SK-N-SH (cell line): ENCODE data around the gene KLF13. TPM values are rescaled to one million over a fixed set of nuclear protein-coding genes. Genes with fewer than 3 reads are reported as not detected.

ENCODE experiments used
- CTCF ChIA-PET: fragments of 300-600, 350-600 bp; formaldehyde crosslinking; extraction: SDS; loops from one replicate; lab custom pipeline; 2021; lab: Yijun Ruan, JAX
- POLR2A ChIA-PET: fragments of 350-600 bp; sonication (Branson Sonifier 250); formaldehyde crosslinking; extraction: SDS; loops from one replicate; lab custom pipeline; 2020; ENCODE audit warnings: antibody characterized with exemption, inconsistent platforms; lab: Yijun Ruan, JAX
- DNase-seq: peaks from one replicate; pipeline ENCODE4 v3.0.0; 2012
- H2AFZ ChIP-seq: fragments of 200-600 bp; sonication (generic); 2 replicates; pipeline ENCODE4 v1.8.1; 2016; ENCODE audit warnings: antibody characterized with exemption, mild to moderate bottlenecking, low read depth
- H3F3A ChIP-seq: fragments of 200-600 bp; sonication (generic); replicated peaks from 2 replicates; pipeline ENCODE3; 2016; ENCODE audit warnings: antibody characterized with exemption, mild to moderate bottlenecking; ENCODE audit not compliant: insufficient read depth
- H3K27ac ChIP-seq, 2 experiments: fragments of 200-500 bp in 1 of 2; fragments of 200-600 bp in 1 of 2; sonication (Bioruptor generic) in 1 of 2; sonication (generic), shearing (Covaris generic) in 1 of 2; 2 replicates each; pipeline versions ENCODE4 v1.5.1 to v1.6.1; 2014 to 2016; ENCODE audit warnings: low read depth in 2 of 2, inconsistent platforms in 1 of 2, low read length in 1 of 2, mild to moderate bottlenecking in 1 of 2, mixed read lengths in 1 of 2
- H3K27me3 ChIP-seq: fragments of 200-600 bp; sonication (generic), shearing (Covaris generic); 2 replicates; pipeline ENCODE4 v1.6.1; 2016; ENCODE audit warnings: mixed run types; ENCODE audit not compliant: insufficient read depth
- H3K36me3 ChIP-seq, 2 experiments: fragments of 200-500 bp in 1 of 2; fragments of 200-600 bp in 1 of 2; sonication (Bioruptor generic) in 1 of 2; sonication (generic) in 1 of 2; replicated peaks in 1 of 2; 2 replicates each; pipeline versions ENCODE3 to v1.5.1; 2014 to 2016; ENCODE audit warnings: low read length in 1 of 2, mild to moderate bottlenecking in 1 of 2; ENCODE audit not compliant: insufficient read depth in 2 of 2, control insufficient read depth in 1 of 2
- H3K4me1 ChIP-seq, 2 experiments: fragments of 200-500 bp in 1 of 2; fragments of 200-600 bp in 1 of 2; sonication (Bioruptor generic) in 1 of 2; sonication (generic), shearing (Covaris generic) in 1 of 2; 2 replicates each; pipeline versions ENCODE4 v1.5.1 to v1.6.1; 2014 to 2016; ENCODE audit warnings: low read depth in 1 of 2, low read length in 1 of 2, mixed run types in 1 of 2; ENCODE audit not compliant: insufficient read depth in 2 of 2, control insufficient read depth in 1 of 2
- H3K4me2 ChIP-seq: fragments of 200-600 bp; sonication (generic), shearing (Covaris generic); 2 replicates; pipeline ENCODE4 v1.6.1; 2017; ENCODE audit warnings: mixed run types
- H3K4me3 ChIP-seq, 2 experiments: fragments of 200-500 bp in 1 of 2; fragments of 200-600 bp in 1 of 2; sonication (Bioruptor generic) in 1 of 2; sonication (generic), shearing (Covaris generic) in 1 of 2; 2 replicates each; pipeline versions ENCODE4 v1.5.1 to v1.8.1; 2014 to 2016; ENCODE audit warnings: low read depth in 2 of 2, inconsistent platforms in 1 of 2, low read length in 1 of 2, mild to moderate bottlenecking in 1 of 2, mixed read lengths in 1 of 2, moderate library complexity in 1 of 2
- H3K79me2 ChIP-seq: fragments of 200-600 bp; sonication (generic); 2 replicates; pipeline ENCODE4 v1.8.1; 2017; ENCODE audit warnings: mild to moderate bottlenecking; ENCODE audit not compliant: insufficient read depth
- H3K9ac ChIP-seq: fragments of 200-600 bp; sonication (generic); 2 replicates; pipeline ENCODE4 v1.6.1; 2017; ENCODE audit warnings: mixed run types
- H3K9me2 ChIP-seq: fragments of 200-600 bp; sonication (generic); 2 replicates; pipeline ENCODE4 v1.6.1; 2017; ENCODE audit warnings: mixed run types
- H3K9me3 ChIP-seq: fragments of 200-600 bp; sonication (generic); 2 replicates; pipeline ENCODE4 v1.6.1; 2017; ENCODE audit warnings: mixed run types, mild to moderate bottlenecking, moderate library complexity
- H4K20me1 ChIP-seq: fragments of 200-600 bp; sonication (generic); 2 replicates; pipeline ENCODE4 v1.6.1; 2017; ENCODE audit warnings: mild to moderate bottlenecking, mixed run types; ENCODE audit not compliant: insufficient read depth
- ELF1 ChIP-seq: IDR thresholded peaks from 2 replicates; pipeline ENCODE4 v1.4.0; 2012
- EZH2phosphoT487 ChIP-seq: fragments of 200-600 bp; sonication (generic); IDR thresholded peaks from 2 replicates; pipeline ENCODE4 v1.6.1; 2017; ENCODE audit warnings: low read depth, mixed run types, mild to moderate bottlenecking, antibody characterized with exemption, moderate library complexity, borderline replicate concordance
- FOXM1 ChIP-seq: IDR thresholded peaks from 2 replicates; pipeline ENCODE4 v1.4.0; 2012; ENCODE audit warnings: low read depth, mild to moderate bottlenecking
- JUND ChIP-seq: IDR thresholded peaks from 2 replicates; pipeline ENCODE4 v1.4.0; 2012
- MXI1 ChIP-seq: IDR thresholded peaks from 2 replicates; pipeline ENCODE4 v1.6.1; 2012; ENCODE audit warnings: mild to moderate bottlenecking, low read depth, low read length, improper control_type of control experiment
- NFIC ChIP-seq: IDR thresholded peaks from 2 replicates; pipeline ENCODE4 v1.4.0; 2012; ENCODE audit warnings: borderline replicate concordance
- POLR2AphosphoS5 ChIP-seq: IDR thresholded peaks from 2 replicates; pipeline ENCODE4 v1.6.1; 2012; ENCODE audit warnings: low read depth, low read length
- RCOR1 ChIP-seq: fragments of 150-350 bp; IDR thresholded peaks from 2 replicates; pipeline ENCODE4 v1.6.1; 2017; ENCODE audit warnings: antibody characterized with exemption, low read length
- RXRA ChIP-seq: IDR thresholded peaks from 2 replicates; pipeline ENCODE4 v1.4.0; 2012; ENCODE audit warnings: low read depth, mild to moderate bottlenecking, borderline replicate concordance
- SIN3A ChIP-seq: IDR thresholded peaks from 2 replicates; pipeline ENCODE4 v1.6.1; 2012; ENCODE audit warnings: low read depth, mild to moderate bottlenecking, low read length, moderate library complexity, borderline replicate concordance
- TAF1 ChIP-seq: IDR thresholded peaks from 2 replicates; pipeline ENCODE4 v1.6.1; 2012; ENCODE audit warnings: low read depth, mild to moderate bottlenecking, low read length, moderate library complexity, borderline replicate concordance
- TCF12 ChIP-seq: IDR thresholded peaks from 2 replicates; pipeline ENCODE4 v1.4.0; 2012
- YY1 ChIP-seq: IDR thresholded peaks from 2 replicates; pipeline ENCODE4 v1.4.0; 2012; ENCODE audit warnings: low read depth, mild to moderate bottlenecking
- WGBS: methylation state at CpG from one replicate; pipeline ENCODE4 v1.1.6; 2017; ENCODE audit warnings: low lambda C conversion rate; 5-methylcytosine and 5-hydroxymethylcytosine counted together
- polyA plus RNA-seq, 3 experiments: library from polyadenylated mRNA; depleted of rRNA; stranded (reverse); fragments of >200 nt; gene quantifications; 2 replicates each; pipeline ENCODE4 v1.2.3, GENCODE V29; 2012
- TF ChIP-seq, protein P1 (sequence below): IDR thresholded peaks from 2 replicates; pipeline ENCODE4 v1.6.1; 2012; ENCODE audit warnings: mild to moderate bottlenecking, low read depth, low read length, moderate library complexity
- TF ChIP-seq, protein P2 (sequence below): fragments of 200-600 bp; sonication (generic); IDR thresholded peaks from 2 replicates; pipeline ENCODE4 v1.6.1; 2017; ENCODE audit warnings: antibody characterized with exemption, mild to moderate bottlenecking, moderate library complexity
- TF ChIP-seq, protein P3 (sequence below): IDR thresholded peaks from 2 replicates; pipeline ENCODE4 v1.4.0; 2012; ENCODE audit warnings: low read depth
- TF ChIP-seq, protein P4 (sequence below): fragments of 150-350 bp; IDR thresholded peaks from 2 replicates; pipeline ENCODE4 v1.6.1; 2017; ENCODE audit warnings: antibody characterized with exemption, low read length, low read depth, borderline replicate concordance

The KLF13 gene
- polyA plus RNA-seq, 1 of the 3 experiments (the other 2 are of a cell fraction): 7.1 TPM

DNA sequence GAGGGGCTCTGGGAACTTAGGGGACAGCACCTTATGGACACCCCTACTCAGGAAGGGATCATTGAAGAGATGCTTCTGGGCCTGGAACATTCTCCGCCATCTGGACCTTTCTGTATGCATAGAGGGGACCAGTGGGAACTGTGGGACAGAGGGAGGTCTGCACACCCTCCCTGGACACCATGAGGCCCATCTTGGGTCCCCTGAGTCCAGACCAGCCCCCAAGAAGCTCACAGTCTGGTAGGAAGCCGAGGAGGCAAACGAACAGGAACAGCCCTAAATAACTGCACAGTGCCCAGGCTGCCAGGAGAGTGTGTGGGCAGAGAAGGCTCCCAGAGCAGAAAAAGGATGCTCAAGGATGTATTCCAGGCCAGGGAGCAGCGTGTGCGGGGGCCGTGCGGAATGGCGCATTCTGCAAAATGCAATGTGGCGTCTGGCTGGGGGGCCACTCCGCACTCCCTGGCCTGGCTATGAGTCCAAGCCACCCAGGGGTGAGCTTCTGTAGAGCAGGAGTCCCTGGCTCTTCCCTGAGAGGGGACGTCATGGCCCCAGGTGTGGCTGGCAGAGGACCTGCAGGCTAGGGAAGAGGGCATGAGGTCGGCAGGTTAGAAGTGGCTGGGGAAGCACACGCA, 24.5 kb upstream of the KLF13 start:
- POLR2A ChIA-PET: interaction anchor here (1.3 kb wide), 1 partner anchor 66 kb away, joined by 4 read pairs; no protein-coding TSS in a partner anchor
- CTCF ChIA-PET: interaction anchor here (0.6 to 1.8 kb wide), 2 partner anchors 24 to 30 kb away, joined by 3 to 7 read pairs; partner anchors contain the start of gene KLF13
- 83% methylated on average over 9 of the region's 13 CpGs for WGBS

DNA sequence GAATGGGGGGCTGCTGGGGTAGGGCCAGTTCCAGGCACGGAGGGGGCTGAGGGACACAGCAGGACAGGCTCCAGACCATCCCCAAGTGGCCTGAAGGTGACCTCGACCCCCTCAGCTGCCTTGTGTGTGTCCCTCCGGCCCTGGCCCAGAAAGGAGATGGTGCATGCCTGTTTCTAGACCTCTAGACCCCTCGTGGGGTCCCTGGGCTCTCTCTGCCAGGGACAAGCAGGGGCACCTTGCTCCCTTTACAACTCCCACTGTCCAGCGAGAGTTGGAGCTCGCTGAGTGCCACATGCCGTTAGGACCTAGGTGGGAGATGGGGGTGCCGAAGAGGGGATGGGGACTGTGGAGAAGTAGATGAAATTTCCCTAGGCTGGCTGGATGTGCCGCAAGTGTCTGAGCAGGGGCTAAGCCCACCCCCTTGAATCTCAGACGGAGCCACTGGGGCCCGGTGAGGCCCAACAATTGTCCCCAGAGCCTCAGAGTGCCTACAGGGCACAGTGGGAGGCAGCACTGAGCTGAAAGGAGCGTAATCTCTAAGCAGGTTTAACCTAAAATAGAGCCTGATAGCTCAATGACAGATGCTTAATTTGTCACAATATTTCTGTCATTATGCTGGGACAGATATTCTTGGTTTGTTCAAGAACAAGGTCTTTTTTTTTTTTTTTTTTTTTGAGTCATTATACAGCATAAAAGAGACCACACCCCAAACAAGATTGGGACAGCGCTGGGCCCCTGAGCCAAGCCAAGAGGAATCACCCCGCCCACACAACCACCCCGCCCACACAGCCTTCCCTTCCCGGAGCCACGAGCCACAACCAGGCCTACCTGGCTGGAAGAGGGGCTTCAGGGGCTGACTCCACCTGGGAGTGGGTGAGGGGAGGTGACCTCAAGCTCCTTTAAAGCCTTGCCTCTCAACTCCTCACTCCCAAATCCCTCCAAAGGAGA, 23.6 kb upstream of the KLF13 start:
- Histone ChIP-seq H3K4me1 (peaks cover 0 to 73% of the 10 kb centered on the region in 2 experiments; a peak in 2 of 4 replicates), H3K27me3 (0 out of 2 replicates have a peak, but pooled peaks cover 8% of the 10 kb centered on the region), H3K79me2 (no peaks in the 10 kb centered on the region), H3F3A (no peaks in the 10 kb centered on the region), H4K20me1 (no peaks in the 10 kb centered on the region), H3K36me3 (no peaks in the 10 kb centered on the region), H2AFZ (no peak overlapping the region), H3K4me2 (no peak overlapping the region), H3K4me3 (no peak overlapping the region), H3K9me2 (no peaks in the 10 kb centered on the region), H3K27ac (no peak overlapping the region), H3K9ac (no peak overlapping the region), H3K9me3 (no peaks in the 10 kb centered on the region)
- 79% methylated on average over 12 of the region's 17 CpGs for WGBS
- CTCF ChIA-PET: interaction anchor here (0.8 to 2.1 kb wide), 7 partner anchors 9 to 185 kb away, joined by 3 to 12 read pairs (median 5); partner anchors contain the start of gene KLF13
- DNase-seq: no peak
- POLR2A ChIA-PET: interaction anchor here (3.6 kb wide), 1 partner anchor 23 kb away, joined by 17 read pairs; the partner anchor contains the start of gene KLF13
- TF ChIP-seq TAF1: no peak
- TF ChIP-seq, protein P1, sequence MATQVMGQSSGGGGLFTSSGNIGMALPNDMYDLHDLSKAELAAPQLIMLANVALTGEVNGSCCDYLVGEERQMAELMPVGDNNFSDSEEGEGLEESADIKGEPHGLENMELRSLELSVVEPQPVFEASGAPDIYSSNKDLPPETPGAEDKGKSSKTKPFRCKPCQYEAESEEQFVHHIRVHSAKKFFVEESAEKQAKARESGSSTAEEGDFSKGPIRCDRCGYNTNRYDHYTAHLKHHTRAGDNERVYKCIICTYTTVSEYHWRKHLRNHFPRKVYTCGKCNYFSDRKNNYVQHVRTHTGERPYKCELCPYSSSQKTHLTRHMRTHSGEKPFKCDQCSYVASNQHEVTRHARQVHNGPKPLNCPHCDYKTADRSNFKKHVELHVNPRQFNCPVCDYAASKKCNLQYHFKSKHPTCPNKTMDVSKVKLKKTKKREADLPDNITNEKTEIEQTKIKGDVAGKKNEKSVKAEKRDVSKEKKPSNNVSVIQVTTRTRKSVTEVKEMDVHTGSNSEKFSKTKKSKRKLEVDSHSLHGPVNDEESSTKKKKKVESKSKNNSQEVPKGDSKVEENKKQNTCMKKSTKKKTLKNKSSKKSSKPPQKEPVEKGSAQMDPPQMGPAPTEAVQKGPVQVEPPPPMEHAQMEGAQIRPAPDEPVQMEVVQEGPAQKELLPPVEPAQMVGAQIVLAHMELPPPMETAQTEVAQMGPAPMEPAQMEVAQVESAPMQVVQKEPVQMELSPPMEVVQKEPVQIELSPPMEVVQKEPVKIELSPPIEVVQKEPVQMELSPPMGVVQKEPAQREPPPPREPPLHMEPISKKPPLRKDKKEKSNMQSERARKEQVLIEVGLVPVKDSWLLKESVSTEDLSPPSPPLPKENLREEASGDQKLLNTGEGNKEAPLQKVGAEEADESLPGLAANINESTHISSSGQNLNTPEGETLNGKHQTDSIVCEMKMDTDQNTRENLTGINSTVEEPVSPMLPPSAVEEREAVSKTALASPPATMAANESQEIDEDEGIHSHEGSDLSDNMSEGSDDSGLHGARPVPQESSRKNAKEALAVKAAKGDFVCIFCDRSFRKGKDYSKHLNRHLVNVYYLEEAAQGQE: no peak
- TF ChIP-seq, protein P2, sequence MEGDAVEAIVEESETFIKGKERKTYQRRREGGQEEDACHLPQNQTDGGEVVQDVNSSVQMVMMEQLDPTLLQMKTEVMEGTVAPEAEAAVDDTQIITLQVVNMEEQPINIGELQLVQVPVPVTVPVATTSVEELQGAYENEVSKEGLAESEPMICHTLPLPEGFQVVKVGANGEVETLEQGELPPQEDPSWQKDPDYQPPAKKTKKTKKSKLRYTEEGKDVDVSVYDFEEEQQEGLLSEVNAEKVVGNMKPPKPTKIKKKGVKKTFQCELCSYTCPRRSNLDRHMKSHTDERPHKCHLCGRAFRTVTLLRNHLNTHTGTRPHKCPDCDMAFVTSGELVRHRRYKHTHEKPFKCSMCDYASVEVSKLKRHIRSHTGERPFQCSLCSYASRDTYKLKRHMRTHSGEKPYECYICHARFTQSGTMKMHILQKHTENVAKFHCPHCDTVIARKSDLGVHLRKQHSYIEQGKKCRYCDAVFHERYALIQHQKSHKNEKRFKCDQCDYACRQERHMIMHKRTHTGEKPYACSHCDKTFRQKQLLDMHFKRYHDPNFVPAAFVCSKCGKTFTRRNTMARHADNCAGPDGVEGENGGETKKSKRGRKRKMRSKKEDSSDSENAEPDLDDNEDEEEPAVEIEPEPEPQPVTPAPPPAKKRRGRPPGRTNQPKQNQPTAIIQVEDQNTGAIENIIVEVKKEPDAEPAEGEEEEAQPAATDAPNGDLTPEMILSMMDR: no peak
- no peak for TF ChIP-seq POLR2AphosphoS5
- TF ChIP-seq ELF1: no peak
- no peak for TF ChIP-seq EZH2phosphoT487
- no peak for TF ChIP-seq JUND
- TF ChIP-seq RXRA: no peak
- TF ChIP-seq SIN3A: no peak
- no peak for TF ChIP-seq FOXM1
- TF ChIP-seq TCF12: no peak
- TF ChIP-seq RCOR1: no peak
- TF ChIP-seq YY1: no peak
- no peak for TF ChIP-seq NFIC
- TF ChIP-seq MXI1: no peak
- TF ChIP-seq, protein P3, sequence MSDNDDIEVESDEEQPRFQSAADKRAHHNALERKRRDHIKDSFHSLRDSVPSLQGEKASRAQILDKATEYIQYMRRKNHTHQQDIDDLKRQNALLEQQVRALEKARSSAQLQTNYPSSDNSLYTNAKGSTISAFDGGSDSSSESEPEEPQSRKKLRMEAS: no peak

More for the DNA sequence above, 24.5 kb upstream of the KLF13 start:
- no peaks in the 10 kb centered on the region for H4K20me1 ChIP-seq
- no peaks in the 10 kb centered on the region for H3K9me2 ChIP-seq
- H2AFZ ChIP-seq: no peak overlapping the region
- peak overlapping the region in 1 of 2 experiments; percentile 94; a peak in 2 of 4 replicates for H3K27ac ChIP-seq
- no peaks in the 10 kb centered on the region for H3K79me2 ChIP-seq
- TF ChIP-seq, protein P3: no peak
- TF ChIP-seq, protein P4, sequence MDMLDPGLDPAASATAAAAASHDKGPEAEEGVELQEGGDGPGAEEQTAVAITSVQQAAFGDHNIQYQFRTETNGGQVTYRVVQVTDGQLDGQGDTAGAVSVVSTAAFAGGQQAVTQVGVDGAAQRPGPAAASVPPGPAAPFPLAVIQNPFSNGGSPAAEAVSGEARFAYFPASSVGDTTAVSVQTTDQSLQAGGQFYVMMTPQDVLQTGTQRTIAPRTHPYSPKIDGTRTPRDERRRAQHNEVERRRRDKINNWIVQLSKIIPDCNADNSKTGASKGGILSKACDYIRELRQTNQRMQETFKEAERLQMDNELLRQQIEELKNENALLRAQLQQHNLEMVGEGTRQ: no peak
- no peaks in the 10 kb centered on the region for H3F3A ChIP-seq
- no peak overlapping the region for H3K9ac ChIP-seq
- peak; percentile 49 for DNase-seq
- H3K4me1 ChIP-seq: peaks cover 0 to 82% of the 10 kb centered on the region in 2 experiments; a peak in 2 of 4 replicates
- 0 out of 2 replicates have a peak, but pooled peaks cover 3% of the 10 kb centered on the region for H3K27me3 ChIP-seq
- H3K4me3 ChIP-seq: no peak overlapping the region
- no peaks in the 10 kb centered on the region for H3K9me3 ChIP-seq
- no peak overlapping the region for H3K4me2 ChIP-seq
- H3K36me3 ChIP-seq: no peaks in the 10 kb centered on the region
